ACC112 (cell line): Measurements from ENCODE around the gene RALGPS2.
A peak's percentile ranks its signal among the peaks of the same experiment; 100 is the strongest.

ENCODE experiments used
- H2AFZ ChIP-seq: fragments of 200-600 bp; sonication (generic); one replicate; pipeline ENCODE4 v1.6.0; 2017; ENCODE audit warnings: antibody characterized with exemption, low read length; ENCODE audit not compliant: unreplicated experiment
- H3K27ac ChIP-seq: fragments of 200-600 bp; sonication (generic); 2 replicates; pipeline ENCODE4 v1.5.1; 2014; ENCODE audit warnings: low read depth, mild to moderate bottlenecking, antibody characterized with exemption, low read length, moderate library complexity
- H3K27me3 ChIP-seq: fragments of 200-600 bp; sonication (generic); 2 replicates; pipeline ENCODE4 v1.6.1; 2014; ENCODE audit warnings: mild to moderate bottlenecking, antibody characterized with exemption, low read length, moderate library complexity, mixed read lengths; ENCODE audit not compliant: insufficient read depth
- H3K36me3 ChIP-seq: fragments of 200-600 bp; sonication (generic); 2 replicates; pipeline ENCODE4 v1.6.1; 2016; ENCODE audit warnings: mild to moderate bottlenecking, antibody characterized with exemption, low read length, moderate library complexity, mixed read lengths; ENCODE audit not compliant: insufficient read depth
- H3K4me1 ChIP-seq: fragments of 200-600 bp; sonication (generic); one replicate; pipeline ENCODE4 v1.6.1; 2016; ENCODE audit warnings: low read length, mixed read lengths; ENCODE audit not compliant: insufficient read depth, unreplicated experiment, control insufficient read depth
- H3K4me3 ChIP-seq: fragments of 200-600 bp; sonication (generic); 2 replicates; pipeline ENCODE4 v1.5.1; 2014; ENCODE audit warnings: mild to moderate bottlenecking, low read depth, low read length
- H3K79me2 ChIP-seq: fragments of 200-600 bp; sonication (generic); one replicate; pipeline ENCODE4 v1.6.0; 2016; ENCODE audit warnings: low read length; ENCODE audit not compliant: control insufficient read depth, unreplicated experiment, insufficient read depth

The RALGPS2 gene

DNA sequence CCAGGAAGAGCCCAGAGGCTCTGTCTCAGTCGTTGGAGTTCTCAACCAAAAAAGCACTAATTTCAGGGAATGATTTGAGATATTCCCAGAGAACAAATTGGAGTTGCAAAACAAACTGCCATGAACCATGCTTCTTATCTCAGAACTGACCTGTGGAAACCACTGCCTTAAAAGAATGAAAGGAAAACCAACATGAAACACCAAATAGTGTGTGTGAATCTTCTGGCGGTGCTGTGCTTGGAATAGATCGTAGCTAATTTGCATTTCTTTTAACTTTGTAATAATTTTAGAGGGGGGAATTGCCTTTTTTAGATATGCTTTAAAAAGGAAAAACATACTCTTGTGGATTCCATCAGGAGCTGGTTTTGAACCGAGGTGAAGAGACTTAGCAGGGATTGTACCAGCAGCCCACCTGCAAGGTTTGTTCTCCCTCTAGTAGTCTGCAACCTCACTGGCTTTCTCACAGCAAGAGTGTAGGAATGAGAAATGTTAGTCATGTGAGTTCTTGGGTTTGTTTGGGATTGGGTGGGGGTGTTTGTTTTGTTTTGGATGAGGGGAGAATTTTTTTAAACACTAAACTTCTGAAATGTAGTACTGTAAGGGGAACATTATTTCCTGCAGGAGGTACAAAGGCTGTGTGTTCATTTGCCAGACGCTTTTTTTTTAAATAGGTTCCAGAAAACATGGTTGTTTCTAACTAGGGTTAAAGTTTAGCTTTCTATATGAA, 191.6 kb downstream of the RALGPS2 start:
- H3K79me2 ChIP-seq, result no peaks in the 10 kb centered on the region
- H3K36me3 ChIP-seq, result peaks cover 3% of the 10 kb centered on the region; the same call in 1 of the 2 replicates
- H3K4me1 ChIP-seq, result no peaks in the 10 kb centered on the region
- H2AFZ ChIP-seq, result no peak overlapping the region
- H3K27ac ChIP-seq, result no peak overlapping the region
- H3K27me3 ChIP-seq, result no peaks in the 10 kb centered on the region
- H3K4me3 ChIP-seq, result no peak overlapping the region

GRCh38 chr1:178918308-178918707, 193.3 kb downstream of the RALGPS2 start:
- Histone ChIP-seq H3K27ac (no peak overlapping the region), H3K4me1 (no peaks in the 10 kb centered on the region), H3K4me3 (no peak overlapping the region), H3K27me3 (no peaks in the 10 kb centered on the region), H3K36me3 (peaks cover 9% of the 10 kb centered on the region), H2AFZ (no peak overlapping the region), H3K79me2 (no peaks in the 10 kb centered on the region)

DNA sequence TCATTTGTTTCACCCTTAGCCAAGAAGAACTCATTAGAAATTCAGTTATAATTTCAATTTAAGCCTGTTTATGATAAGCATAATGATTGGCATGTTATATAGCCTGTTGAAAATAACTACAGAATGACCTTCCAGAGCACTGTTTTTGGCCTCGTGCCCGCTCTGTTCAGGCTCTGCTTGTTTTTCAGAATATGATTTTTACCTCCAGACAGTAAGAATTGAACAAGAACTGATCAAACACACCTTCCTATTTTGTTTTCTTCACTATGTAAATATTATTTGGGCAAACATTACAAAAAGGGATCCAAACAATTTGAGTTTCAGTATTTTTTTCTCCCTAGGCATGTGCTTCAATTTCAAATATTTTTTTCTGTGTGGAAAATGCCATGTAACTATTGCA, 193.9 kb downstream of the RALGPS2 start:
- Histone ChIP-seq H3K79me2 (no peaks in the 10 kb centered on the region), H2AFZ (no peak overlapping the region), H3K4me1 (no peaks in the 10 kb centered on the region), H3K4me3 (no peak overlapping the region), H3K27ac (no peak overlapping the region), H3K36me3 (peaks cover 9% of the 10 kb centered on the region), H3K27me3 (no peaks in the 10 kb centered on the region)

DNA sequence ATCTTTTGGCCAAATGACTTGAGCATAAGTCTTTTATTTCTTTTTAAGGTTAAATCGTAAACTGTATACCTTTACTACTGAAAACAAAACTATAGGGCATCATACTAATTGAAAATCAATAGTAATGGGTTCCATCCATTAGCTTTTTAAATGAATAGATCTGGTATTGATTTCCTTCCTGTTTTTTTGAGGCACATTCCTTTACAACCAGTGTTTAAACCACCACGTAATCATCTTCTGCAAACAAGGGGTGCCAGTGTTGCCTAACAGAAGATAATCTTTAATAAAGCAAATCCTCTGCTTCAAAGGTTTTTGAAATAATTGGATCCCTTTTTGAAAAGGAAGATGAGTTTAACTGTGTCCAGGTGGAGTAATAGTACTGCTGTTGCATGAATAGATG, 194.5 kb downstream of the RALGPS2 start:
- H3K36me3 ChIP-seq, result peaks cover 9% of the 10 kb centered on the region
- no peak overlapping the region for H3K4me3 ChIP-seq
- H3K27ac ChIP-seq, result no peak overlapping the region
- H3K27me3 ChIP-seq, result no peaks in the 10 kb centered on the region
- no peaks in the 10 kb centered on the region for H3K4me1 ChIP-seq
- H3K79me2 ChIP-seq, result no peaks in the 10 kb centered on the region
- H2AFZ ChIP-seq, result no peak overlapping the region

- H3K4me1 ChIP-seq, result no peaks in the 10 kb centered on the region
- no peak overlapping the region for H3K27ac ChIP-seq
- H3K27me3 ChIP-seq, result no peaks in the 10 kb centered on the region
- peaks cover 10% of the 10 kb centered on the region for H3K36me3 ChIP-seq
- no peak overlapping the region for H2AFZ ChIP-seq
- no peaks in the 10 kb centered on the region for H3K79me2 ChIP-seq
- H3K4me3 ChIP-seq, result no peak overlapping the region
These were observed 196.5 kb downstream of the RALGPS2 start for GRCh38 chr1:178921499-178921898.

GRCh38 chr1:178923512-178923911, 198.5 kb downstream of the RALGPS2 start:
- Histone ChIP-seq H2AFZ (no peak overlapping the region), H3K27ac (no peak overlapping the region), H3K36me3 (peaks cover 9% of the 10 kb centered on the region; the same call in 1 of the 2 replicates), H3K79me2 (no peaks in the 10 kb centered on the region), H3K4me1 (no peaks in the 10 kb centered on the region), H3K4me3 (no peak overlapping the region), H3K27me3 (no peaks in the 10 kb centered on the region)

- Histone ChIP-seq H3K79me2 (no peaks in the 10 kb centered on the region), H3K4me3 (no peak overlapping the region), H3K27ac (no peak overlapping the region), H3K4me1 (no peaks in the 10 kb centered on the region), H3K27me3 (no peaks in the 10 kb centered on the region), H3K36me3 (peaks cover 9% of the 10 kb centered on the region; the same call in 1 of the 2 replicates), H2AFZ (no peak overlapping the region)
These were observed 201.0 kb downstream of the RALGPS2 start for GRCh38 chr1:178926046-178926445.

DNA sequence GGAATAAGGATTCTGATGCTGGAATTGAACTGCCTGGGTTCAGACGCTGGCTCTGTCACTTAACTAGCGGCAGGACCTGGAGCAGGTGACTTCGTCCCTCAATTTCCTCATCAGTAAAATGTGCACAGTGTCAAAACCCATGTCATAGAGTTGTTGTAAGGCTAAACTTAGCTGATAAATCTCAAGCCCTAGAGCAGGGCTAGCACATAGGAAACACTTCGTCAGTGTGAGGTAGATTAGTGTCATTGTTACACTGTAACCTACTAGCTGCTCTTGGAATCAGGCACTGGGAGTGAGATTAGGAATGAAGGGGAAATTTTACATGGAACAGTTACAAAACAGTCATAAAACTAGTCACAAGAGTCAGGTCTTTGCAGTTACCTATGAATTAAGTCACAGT, 202.0 kb downstream of the RALGPS2 start:
- no peak overlapping the region for H2AFZ ChIP-seq
- no peaks in the 10 kb centered on the region for H3K27me3 ChIP-seq
- H3K27ac ChIP-seq, result no peak overlapping the region
- peaks cover 6% of the 10 kb centered on the region for H3K4me1 ChIP-seq
- H3K36me3 ChIP-seq, result peaks cover 9% of the 10 kb centered on the region; the same call in 1 of the 2 replicates
- H3K79me2 ChIP-seq, result no peaks in the 10 kb centered on the region
- no peak overlapping the region for H3K4me3 ChIP-seq

GRCh38 chr1:178928041-178928440, 203.0 kb downstream of the RALGPS2 start:
- H3K4me3 ChIP-seq, result no peak overlapping the region
- H3K36me3 ChIP-seq, result 0 out of 2 replicates have a peak, but pooled peaks cover 3% of the 10 kb centered on the region
- peaks cover 13% of the 10 kb centered on the region for H3K4me1 ChIP-seq
- no peak overlapping the region for H3K27ac ChIP-seq
- no peaks in the 10 kb centered on the region for H3K27me3 ChIP-seq
- no peak overlapping the region for H2AFZ ChIP-seq
- no peaks in the 10 kb centered on the region for H3K79me2 ChIP-seq

DNA sequence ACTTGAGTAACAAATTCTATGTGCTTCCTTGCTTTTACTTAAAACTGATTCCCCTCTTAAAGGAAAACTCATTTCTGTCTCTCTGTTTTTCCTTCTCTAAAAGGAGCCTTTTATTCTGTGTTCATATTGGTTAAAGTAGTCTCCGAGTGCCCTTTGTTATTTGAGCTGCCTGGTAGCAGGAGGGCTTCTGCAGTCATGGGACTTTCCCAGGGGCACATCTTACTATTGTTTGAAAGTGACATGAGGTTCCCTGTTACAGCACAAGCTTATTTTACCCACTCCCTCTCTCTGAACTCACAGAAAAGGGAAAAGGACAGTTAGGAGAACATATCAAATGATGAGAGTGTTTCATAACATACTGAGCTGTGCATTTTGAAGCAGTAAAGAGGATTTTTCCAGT, 203.9 kb downstream of the RALGPS2 start:
- Histone ChIP-seq H3K27me3 (no peaks in the 10 kb centered on the region), H3K36me3 (0 out of 2 replicates have a peak, but pooled peaks cover 3% of the 10 kb centered on the region), H2AFZ (no peak overlapping the region), H3K4me3 (no peak overlapping the region), H3K27ac (no peak overlapping the region), H3K4me1 (peaks cover 13% of the 10 kb centered on the region), H3K79me2 (no peaks in the 10 kb centered on the region)

- H3K27ac ChIP-seq, result peak overlapping the region; percentile 87
- H3K79me2 ChIP-seq, result no peaks in the 10 kb centered on the region
- H2AFZ ChIP-seq, result no peak overlapping the region
- H3K36me3 ChIP-seq, result no peaks in the 10 kb centered on the region
- H3K4me3 ChIP-seq, result no peak overlapping the region
- H3K27me3 ChIP-seq, result no peaks in the 10 kb centered on the region
- peaks cover 13% of the 10 kb centered on the region for H3K4me1 ChIP-seq
These were observed 207.0 kb downstream of the RALGPS2 start for GRCh38 chr1:178931858-178932551.
